B cell (primary cell): Measurements from ENCODE around the gene DBF4B. TPM values are rescaled to one million over a fixed set of nuclear protein-coding genes. Genes with fewer than 3 reads are reported as not detected.

Experiments used
- ATAC-seq: fragments of 200-7000 bp; cut with Tn5 transposase; one replicate; pipeline ENCODE4 v1.10.0; 2021; ENCODE audit warnings: low read depth, mild to moderate bottlenecking, moderate number of reproducible peaks, moderate library complexity
- CTCF ChIA-PET: fragments of 350-600 bp; sonication (Branson Sonifier 250); formaldehyde crosslinking; loops from one replicate; lab custom pipeline; 2021; ENCODE audit warnings: antibody characterized with exemption, inconsistent platforms; lab: Charles Lee
- POLR2A ChIA-PET: fragments of 350-600 bp; sonication (Branson Sonifier 250); formaldehyde crosslinking; loops from one replicate; lab custom pipeline; 2021; ENCODE audit warnings: antibody characterized with exemption; lab: Charles Lee
- DNase-seq: peaks from one replicate; pipeline ENCODE4 v3.0.0; 2013
- H2AFZ ChIP-seq: 2 replicates; pipeline ENCODE4 v1.6.1; 2012; ENCODE audit warnings: mild to moderate bottlenecking, low read depth, low read length; ENCODE audit not compliant: insufficient read depth, poor library complexity, severe bottlenecking
- H3K27ac ChIP-seq, 2 donors: 1 replicate in 1 of 2; 2 replicates in 1 of 2; pipeline ENCODE4 v1.5.1; 2012 to 2013; ENCODE audit warnings: low read length in 2 of 2, mild to moderate bottlenecking in 2 of 2, moderate library complexity in 1 of 2
- H3K27me3 ChIP-seq, 4 experiments: fragments of 200-600 bp in 1 of 4; sonication (generic) in 1 of 4; replicated peaks in 1 of 4; 1 replicate in 2 of 4; 2 replicates in 2 of 4; pipeline versions ENCODE4 v1.6.1 to v1.7.0; 2013 to 2016; ENCODE audit warnings: low read length in 3 of 4, mild to moderate bottlenecking in 2 of 4, mixed read lengths in 1 of 4, moderate library complexity in 1 of 4; ENCODE audit not compliant: insufficient read depth in 4 of 4, control insufficient read depth in 3 of 4; ENCODE audit errors: control extremely low read depth in 1 of 4
- H3K36me3 ChIP-seq, 2 experiments: replicated peaks in 1 of 2; 1 replicate in 1 of 2; 2 replicates in 1 of 2; pipeline versions ENCODE4 v1.6.1 to v1.7.1; 2013; ENCODE audit warnings: low read length in 1 of 2; ENCODE audit not compliant: insufficient read depth in 2 of 2, control insufficient read depth in 1 of 2; ENCODE audit errors: control extremely low read depth in 1 of 2, extremely low read depth in 1 of 2
- H3K4me1 ChIP-seq, 2 donors: fragments of 200-600 bp in 1 of 2; sonication (generic) in 1 of 2; 1 replicate in 1 of 2; 2 replicates in 1 of 2; pipeline versions ENCODE4 v1.5.1 to v1.6.1; 2013 to 2017; ENCODE audit warnings: low read length in 2 of 2; ENCODE audit not compliant: control insufficient read depth in 2 of 2, insufficient read depth in 2 of 2
- H3K4me2 ChIP-seq: replicated peaks from 2 replicates; pipeline ENCODE3; 2012; ENCODE audit warnings: mild to moderate bottlenecking, low read depth, low read length; ENCODE audit not compliant: poor library complexity, severe bottlenecking
- H3K4me3 ChIP-seq, 5 experiments: fragments of 200-600 bp in 1 of 5; sonication (generic) in 1 of 5; 1 replicate in 3 of 5; 2 replicates in 2 of 5; pipeline versions ENCODE4 v1.5.1 to v1.7.0; 2011 to 2016; ENCODE audit warnings: low read length in 4 of 5, mild to moderate bottlenecking in 4 of 5, low read depth in 2 of 5, control low read depth in 1 of 5, moderate library complexity in 1 of 5; ENCODE audit not compliant: insufficient read depth in 1 of 5; ENCODE audit errors: control extremely low read depth in 1 of 5, extremely low read depth in 1 of 5
- H3K79me2 ChIP-seq: fragments of 200-600 bp; sonication (generic); one replicate; pipeline ENCODE4 v1.6.0; 2016; ENCODE audit warnings: low read length; ENCODE audit not compliant: control insufficient read depth, insufficient read depth
- H3K9ac ChIP-seq: fragments of 200-600 bp; sonication (generic); 2 replicates; pipeline ENCODE4 v1.6.1; 2017; ENCODE audit warnings: mild to moderate bottlenecking, low read length, moderate library complexity
- H3K9me3 ChIP-seq, 3 donors: one replicate each; pipeline versions ENCODE4 v1.6.1 to v1.7.1; 2013; ENCODE audit warnings: low read length in 2 of 3; ENCODE audit not compliant: control insufficient read depth in 2 of 3, insufficient read depth in 1 of 3; ENCODE audit errors: control extremely low read depth in 1 of 3
- H4K20me1 ChIP-seq: 2 replicates; pipeline ENCODE4 v1.6.0; 2012; ENCODE audit warnings: mild to moderate bottlenecking, low read length; ENCODE audit not compliant: insufficient read depth, control insufficient read depth, poor library complexity, severe bottlenecking
- H3K27ac Mint-ChIP-seq: one replicate; pipeline ENCODE4 v1.8.0; 2021; ENCODE audit warnings: mixed read lengths
- H3K27me3 Mint-ChIP-seq: one replicate; pipeline ENCODE4 v1.8.0; 2021; ENCODE audit warnings: mixed read lengths
- H3K4me1 Mint-ChIP-seq: one replicate; pipeline ENCODE4 v1.8.0; 2021; ENCODE audit warnings: mixed read lengths
- H3K4me3 Mint-ChIP-seq: one replicate; pipeline ENCODE4 v1.8.0; 2021; ENCODE audit warnings: mixed read lengths
- H3K9me3 Mint-ChIP-seq: one replicate; pipeline ENCODE4 v1.8.0; 2022; ENCODE audit warnings: mixed read lengths; ENCODE audit not compliant: insufficient read depth
- EZH2 ChIP-seq: IDR thresholded peaks from 2 replicates; pipeline ENCODE4 v1.6.1; 2012; ENCODE audit warnings: borderline replicate concordance, low read depth, mild to moderate bottlenecking, moderate library complexity, low read length; ENCODE audit not compliant: insufficient read depth, poor library complexity, severe bottlenecking
- WGBS: methylation state at CpG from one replicate; pipeline ENCODE4 v1.1.5; 2013; ENCODE audit warnings: missing lambda C conversion rate; ENCODE audit not compliant: insufficient coverage; 5-methylcytosine and 5-hydroxymethylcytosine counted together
- intact Hi-C: fragments of 100-400 bp; cut with micrococcal nuclease; formaldehyde crosslinking; loops from one replicate; pipeline ENCODE4 v1.10.0; 2022
- polyA plus RNA-seq: library from polyadenylated mRNA; depleted of rRNA; stranded (reverse); fragments of >200 nt; gene quantifications from 2 replicates; pipeline ENCODE4 v1.2.3, GENCODE V29; 2012
- total RNA-seq, 2 donors: library from RNA; stranded (reverse); fragments of 120-200 nt in 1 of 2; gene quantifications; 1 replicate in 1 of 2; 2 replicates in 1 of 2; pipeline versions ENCODE4 v1.2.3 to v1.2.4, GENCODE V29; 2013 to 2022
- TF ChIP-seq, protein P1 (sequence below): fragments of 200-600 bp; IDR thresholded peaks from one replicate; pipeline ENCODE4 v1.8.0; 2022; ENCODE audit warnings: antibody characterized with exemption, mild to moderate bottlenecking

The DBF4B gene
- total and polyA plus RNA-seq, 2 donors (not counting 1 experiment from before 2014, with no cell fraction given) = 10.9 to 15.9 TPM

DNA sequence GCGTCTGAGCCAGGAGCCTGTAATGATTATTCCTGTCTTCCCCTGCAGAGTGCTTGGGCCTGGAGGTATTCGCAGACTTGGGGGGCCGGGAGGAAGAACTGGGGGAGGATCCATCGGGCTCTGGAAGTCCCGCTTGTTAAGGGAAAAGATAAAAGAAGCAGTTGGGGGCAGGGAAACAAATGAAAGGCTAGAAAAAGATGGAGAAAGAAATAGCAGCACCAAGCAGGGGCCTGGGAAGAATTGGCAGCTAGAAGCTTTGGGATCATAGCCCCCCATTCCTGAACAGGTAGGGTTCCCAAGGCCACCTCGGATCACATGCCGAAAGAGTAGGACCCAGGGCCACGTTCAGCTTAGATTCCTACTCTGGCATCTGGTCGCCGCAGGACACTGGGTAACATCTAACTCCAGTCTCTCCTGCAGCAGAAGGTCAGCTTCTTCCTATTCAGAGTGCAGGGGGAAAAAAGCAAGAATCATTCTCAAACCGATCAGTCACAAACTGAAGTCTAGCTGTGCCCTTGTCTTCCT, 73.9 kb downstream of the DBF4B start:
- Mint-ChIP-seq H3K4me3 (no peak overlapping the region), H3K4me1 (peaks cover 9% of the 10 kb centered on the region), H3K27ac (no peak overlapping the region), H3K27me3 (peaks cover 8% of the 10 kb centered on the region), H3K9me3 (no peaks in the 10 kb centered on the region)
- intact Hi-C loops = no loop called here
- Histone ChIP-seq H3K79me2 (no peaks in the 10 kb centered on the region), H3K4me3 (no peak overlapping the region), H3K4me2 (no peak overlapping the region), H3K27me3 (peaks cover 0 to 28% (median 4%) of the 10 kb centered on the region in 4 experiments), H3K9me3 (peaks cover 0 to 8% (median 0%) of the 10 kb centered on the region in 3 donors), H4K20me1 (no peaks in the 10 kb centered on the region), H3K27ac (no peak overlapping the region), H3K36me3 (no peaks in the 10 kb centered on the region), H3K9ac (no peak overlapping the region), H3K4me1 (peaks cover 11% of the 10 kb centered on the region in 2 donors), H2AFZ (no peak overlapping the region)
- TF ChIP-seq EZH2 = no peak
- TF ChIP-seq, protein P1, sequence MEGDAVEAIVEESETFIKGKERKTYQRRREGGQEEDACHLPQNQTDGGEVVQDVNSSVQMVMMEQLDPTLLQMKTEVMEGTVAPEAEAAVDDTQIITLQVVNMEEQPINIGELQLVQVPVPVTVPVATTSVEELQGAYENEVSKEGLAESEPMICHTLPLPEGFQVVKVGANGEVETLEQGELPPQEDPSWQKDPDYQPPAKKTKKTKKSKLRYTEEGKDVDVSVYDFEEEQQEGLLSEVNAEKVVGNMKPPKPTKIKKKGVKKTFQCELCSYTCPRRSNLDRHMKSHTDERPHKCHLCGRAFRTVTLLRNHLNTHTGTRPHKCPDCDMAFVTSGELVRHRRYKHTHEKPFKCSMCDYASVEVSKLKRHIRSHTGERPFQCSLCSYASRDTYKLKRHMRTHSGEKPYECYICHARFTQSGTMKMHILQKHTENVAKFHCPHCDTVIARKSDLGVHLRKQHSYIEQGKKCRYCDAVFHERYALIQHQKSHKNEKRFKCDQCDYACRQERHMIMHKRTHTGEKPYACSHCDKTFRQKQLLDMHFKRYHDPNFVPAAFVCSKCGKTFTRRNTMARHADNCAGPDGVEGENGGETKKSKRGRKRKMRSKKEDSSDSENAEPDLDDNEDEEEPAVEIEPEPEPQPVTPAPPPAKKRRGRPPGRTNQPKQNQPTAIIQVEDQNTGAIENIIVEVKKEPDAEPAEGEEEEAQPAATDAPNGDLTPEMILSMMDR = no peak
- ChIA-PET POLR2A (interaction anchor here (0.5 kb wide), 1 partner anchor 92 kb away, joined by 3 read pairs; the partner anchor contains the start of gene CCDC43), CTCF (interaction anchor here (1.2 to 2.2 kb wide), 4 partner anchors 81 to 96 kb away, joined by 3 to 6 read pairs (median 6); no protein-coding TSS in a partner anchor)
- WGBS = 85% methylated on average over 11 of the region's 11 CpGs
- ATAC-seq (no peak), DNase-seq (no peak)

GRCh38 chr17:44785921-44786320, 77.5 kb downstream of the DBF4B start:
- Histone ChIP-seq H3K9me3 (no peaks in the 10 kb centered on the region), H4K20me1 (no peaks in the 10 kb centered on the region), H3K27ac (no peak overlapping the region), H3K9ac (no peak overlapping the region), H3K4me3 (no peak overlapping the region), H3K79me2 (no peaks in the 10 kb centered on the region), H3K27me3 (peaks cover 0 to 4% (median 0%) of the 10 kb centered on the region in 4 experiments), H3K4me2 (no peak overlapping the region), H2AFZ (no peak overlapping the region), H3K4me1 (no peaks in the 10 kb centered on the region), H3K36me3 (no peaks in the 10 kb centered on the region)
- H3K4me3 Mint-ChIP-seq = no peak overlapping the region
- TF ChIP-seq, protein P1 = no peak
- TF ChIP-seq EZH2 = no peak
- no peak overlapping the region for H3K27ac Mint-ChIP-seq
- ChIA-PET CTCF (interaction anchor here (1.7 kb wide), 1 partner anchor 10 kb away, joined by 3 read pairs; no protein-coding TSS in a partner anchor), POLR2A (no interaction called here)
- ATAC-seq = no peak
- H3K4me1 Mint-ChIP-seq = no peaks in the 10 kb centered on the region
- H3K27me3 Mint-ChIP-seq = peaks cover 4% of the 10 kb centered on the region
- no peak for DNase-seq
- 95% methylated on average over 7 of the region's 7 CpGs for WGBS
- no peaks in the 10 kb centered on the region for H3K9me3 Mint-ChIP-seq
- intact Hi-C loops = no loop called here
